GM21528 (cell line): ENCODE data around the gene KPNA4.
"Not testable (repeated sequence)": the region's sequence is repeated elsewhere in the genome, so short reads cannot be mapped to it uniquely, and the experiment has no call there.

Experiments
- ATAC-seq: cut with Tn5 transposase; IDR thresholded peaks from one replicate; pipeline ENCODE4 v1.9.1; 2021; ENCODE audit warnings: mild to moderate bottlenecking, moderate library complexity; ENCODE audit not compliant: unreplicated experiment, low FRiP score

The KPNA4 gene

GRCh38 chr3:160458151-160458550 lies 107.2 kb downstream of the KPNA4 start:
- no peak for ATAC-seq

- no peak for ATAC-seq
Observed at GRCh38 chr3:160455846-160456245, 109.5 kb downstream of the KPNA4 start.

- ATAC-seq: no peak
Observed at GRCh38 chr3:160454995-160455394, 110.4 kb downstream of the KPNA4 start.

- not testable (repeated sequence) for ATAC-seq
Observed at GRCh38 chr3:160452251-160452650, 113.1 kb downstream of the KPNA4 start.

- no peak for ATAC-seq
Observed at GRCh38 chr3:160451602-160452001, 113.8 kb downstream of the KPNA4 start.

GRCh38 chr3:160450846-160451245 lies 114.5 kb downstream of the KPNA4 start:
- ATAC-seq: no peak

- ATAC-seq: peak; percentile 98
Observed at GRCh38 chr3:160449636-160450598, 115.5 kb downstream of the KPNA4 start, which contains the start of gene TRIM59. Gene TRIM59 (minus strand): TSS chr3:160449786. CDS start chr3:160439183, 10,603 bp downstream.

GRCh38 chr3:160448845-160449635 lies 116.3 kb downstream of the KPNA4 start:
- ATAC-seq: peak; percentile 58

GRCh38 chr3:160447544-160447943 lies 117.8 kb downstream of the KPNA4 start:
- no peak for ATAC-seq

GRCh38 chr3:160446522-160447056 lies 118.8 kb downstream of the KPNA4 start:
- no peak for ATAC-seq

- ATAC-seq: no peak
Observed at GRCh38 chr3:160445854-160446253, 119.5 kb downstream of the KPNA4 start.
